Measurements from ENCODE around the gene FAM210A. TPM values are rescaled to one million over a fixed set of nuclear protein-coding genes. Genes with fewer than 3 reads are reported as not detected.
A peak's percentile ranks its signal among the peaks of the same experiment; 100 is the strongest.

The FAM210A gene
- total and polyA plus RNA-seq, 8 donors: 11.1 to 18.2 (median 15.9) TPM

- intact Hi-C loops (cut with DNase I): no loop called here
- Histone ChIP-seq H3K4me1 (peaks cover 5 to 38% of the 10 kb centered on the region in 2 donors), H3K4me3 (no peak overlapping the region), H3K36me3 (no peaks in the 10 kb centered on the region), H3K27me3 (peaks cover 0 to 20% of the 10 kb centered on the region in 2 donors), H3K27ac (no peak overlapping the region), H3K9me3 (no peaks in the 10 kb centered on the region)
- ATAC-seq: no peak
- DNase-seq: no peak
- TF ChIP-seq CTCF (IDR thresholded peaks at IDR 0.05): no peak
Measured at GRCh38 chr18:13616525-13617035, 109.8 kb downstream of the FAM210A start.

- intact Hi-C loops (cut with DNase I): no loop called here
- TF ChIP-seq CTCF (IDR thresholded peaks at IDR 0.05): no peak
- H3K27me3 ChIP-seq: peaks cover 0 to 25% of the 10 kb centered on the region in 2 donors
- H3K4me1 ChIP-seq: peaks cover 9 to 44% of the 10 kb centered on the region in 2 donors
- H3K9me3 ChIP-seq: no peaks in the 10 kb centered on the region
- H3K27ac ChIP-seq: peak overlapping the region in 1 of 2 donors; percentile 66
- ATAC-seq (no peak), DNase-seq (no peak)
- H3K36me3 ChIP-seq: no peaks in the 10 kb centered on the region
- no peak overlapping the region for H3K4me3 ChIP-seq
Measured at GRCh38 chr18:13616041-13616440, 110.3 kb downstream of the FAM210A start.

- DNase-seq: no peak
- H3K9me3 ChIP-seq: no peaks in the 10 kb centered on the region
- no peak for TF ChIP-seq CTCF (IDR thresholded peaks at IDR 0.05)
- H3K4me3 ChIP-seq: no peak overlapping the region
- peaks cover 0 to 27% of the 10 kb centered on the region in 2 donors for H3K27me3 ChIP-seq
- no peaks in the 10 kb centered on the region for H3K36me3 ChIP-seq
- no peak for ATAC-seq
- H3K4me1 ChIP-seq: peaks cover 12 to 50% of the 10 kb centered on the region in 2 donors
- peak overlapping the region in 1 of 2 donors; percentile 66 for H3K27ac ChIP-seq
- intact Hi-C loops (cut with DNase I): no loop called here
Measured at GRCh38 chr18:13615432-13615861, 110.9 kb downstream of the FAM210A start.

- DNase-seq (no peak), ATAC-seq (peak; percentile 5)
- intact Hi-C loops (cut with DNase I): no loop called here
- TF ChIP-seq CTCF (IDR thresholded peaks at IDR 0.05): no peak
- Histone ChIP-seq H3K9me3 (no peaks in the 10 kb centered on the region), H3K27me3 (peaks cover 0 to 27% of the 10 kb centered on the region in 2 donors), H3K4me1 (peaks cover 13 to 53% of the 10 kb centered on the region in 2 donors), H3K4me3 (no peak overlapping the region), H3K27ac (peak overlapping the region in 1 of 2 donors; percentile 66), H3K36me3 (no peaks in the 10 kb centered on the region)
Measured at GRCh38 chr18:13614641-13615288, 111.6 kb downstream of the FAM210A start.

GRCh38 chr18:13613591-13614501, 112.5 kb downstream of the FAM210A start:
- H3K4me1 ChIP-seq: peaks cover 13 to 62% of the 10 kb centered on the region in 2 donors
- TF ChIP-seq CTCF (IDR thresholded peaks at IDR 0.05): no peak
- peaks cover 0 to 27% of the 10 kb centered on the region in 2 donors for H3K27me3 ChIP-seq
- no peaks in the 10 kb centered on the region for H3K36me3 ChIP-seq
- H3K27ac ChIP-seq: no peak overlapping the region
- intact Hi-C loops (cut with DNase I): no loop called here
- ATAC-seq (no peak), DNase-seq (no peak)
- H3K4me3 ChIP-seq: no peak overlapping the region
- no peaks in the 10 kb centered on the region for H3K9me3 ChIP-seq

Data from left lung (tissue), 10 donors.